ENCODE data around the gene TMPRSS15.

The TMPRSS15 gene

GRCh38 chr21:18274370-18274769 is 129.2 kb downstream of the TMPRSS15 start:
- H3K27me3 ChIP-seq (ENCODE audit: control insufficient read depth in 1 of 2, insufficient read depth in 1 of 2, low read length in 2 of 2) = no peaks in the 10 kb centered on the region

GRCh38 chr21:18273400-18273799 is 130.2 kb downstream of the TMPRSS15 start:
- Histone ChIP-seq H2BK5ac (ENCODE audit: low read depth, low read length, poor library complexity, severe bottlenecking) (no peak overlapping the region), H2BK12ac (ENCODE audit: low read length in 2 of 2) (no peak overlapping the region), H2AK5ac (ENCODE audit: low read length, severe bottlenecking) (no peak overlapping the region), H3K23ac (ENCODE audit: low read length in 2 of 2) (no peak overlapping the region), H3K27me3 (ENCODE audit: control insufficient read depth in 1 of 2, insufficient read depth in 1 of 2, low read length in 2 of 2) (no peaks in the 10 kb centered on the region), H3K27ac (ENCODE audit: low read length, poor library complexity, severe bottlenecking) (no peak overlapping the region), H3K18ac (ENCODE audit: low read depth in 1 of 2, low read length in 2 of 2) (no peak overlapping the region), H4K8ac (ENCODE audit: low read length) (no peak overlapping the region), H2BK120ac (ENCODE audit: low read depth, low read length) (no peak overlapping the region), H3K4me2 (ENCODE audit: low read length, poor library complexity, severe bottlenecking) (no peak overlapping the region), H3K9me3 (ENCODE audit: control insufficient read depth, low read length) (no peaks in the 10 kb centered on the region), H2BK15ac (ENCODE audit: low read depth, poor library complexity, severe bottlenecking) (no peak overlapping the region), H3K36me3 (ENCODE audit: control insufficient read depth in 1 of 2, insufficient read depth in 2 of 2, low read depth in 1 of 2, low read length in 2 of 2) (no peaks in the 10 kb centered on the region), H2AFZ (ENCODE audit: low read depth, low read length) (no peak overlapping the region), H3K4me3 (ENCODE audit: insufficient read depth in 1 of 2, low read depth in 1 of 2, low read length in 2 of 2) (no peak overlapping the region), H3K4me1 (ENCODE audit: control insufficient read depth, insufficient read depth, low read depth, low read length) (no peaks in the 10 kb centered on the region), H3K79me1 (replicated peaks; ENCODE audit: low read length, poor library complexity, severe bottlenecking) (no peaks in the 10 kb centered on the region), H4K91ac (ENCODE audit: low read length) (no peak overlapping the region), H3K9ac (ENCODE audit: low read length) (no peak overlapping the region), H3K4ac (ENCODE audit: low read depth in 1 of 2, low read length in 2 of 2) (no peak overlapping the region), H3K14ac (ENCODE audit: low read length in 2 of 2) (no peak overlapping the region)
- no peak for DNase-seq
- 95% methylated on average over 3 of the region's 4 CpGs for WGBS

More at GRCh38 chr21:18274370-18274769, 129.2 kb downstream of the TMPRSS15 start:
- Histone ChIP-seq H3K18ac (ENCODE audit: low read depth in 1 of 2, low read length in 2 of 2) (no peak overlapping the region), H3K79me1 (replicated peaks; ENCODE audit: low read length, poor library complexity, severe bottlenecking) (no peaks in the 10 kb centered on the region), H2AK5ac (ENCODE audit: low read length, severe bottlenecking) (no peak overlapping the region), H4K91ac (ENCODE audit: low read length) (no peak overlapping the region), H2BK12ac (ENCODE audit: low read length in 2 of 2) (no peak overlapping the region), H2AFZ (ENCODE audit: low read depth, low read length) (no peak overlapping the region), H2BK15ac (ENCODE audit: low read depth, poor library complexity, severe bottlenecking) (no peak overlapping the region), H3K4me2 (ENCODE audit: low read length, poor library complexity, severe bottlenecking) (no peak overlapping the region), H3K27ac (ENCODE audit: low read length, poor library complexity, severe bottlenecking) (no peak overlapping the region), H3K4me1 (ENCODE audit: control insufficient read depth, insufficient read depth, low read depth, low read length) (no peaks in the 10 kb centered on the region), H3K9me3 (ENCODE audit: control insufficient read depth, low read length) (no peaks in the 10 kb centered on the region), H3K23ac (ENCODE audit: low read length in 2 of 2) (no peak overlapping the region), H4K8ac (ENCODE audit: low read length) (no peak overlapping the region), H3K36me3 (ENCODE audit: control insufficient read depth in 1 of 2, insufficient read depth in 2 of 2, low read depth in 1 of 2, low read length in 2 of 2) (no peaks in the 10 kb centered on the region), H2BK5ac (ENCODE audit: low read depth, low read length, poor library complexity, severe bottlenecking) (no peak overlapping the region), H3K9ac (ENCODE audit: low read length) (no peak overlapping the region), H2BK120ac (ENCODE audit: low read depth, low read length) (no peak overlapping the region), H3K4ac (ENCODE audit: low read depth in 1 of 2, low read length in 2 of 2) (no peak overlapping the region), H3K14ac (ENCODE audit: low read length in 2 of 2) (no peak overlapping the region), H3K4me3 (ENCODE audit: insufficient read depth in 1 of 2, low read depth in 1 of 2, low read length in 2 of 2) (no peak overlapping the region)
- DNase-seq = no peak
- 88% methylated on average over 3 of the region's 5 CpGs for WGBS

- no peaks in the 10 kb centered on the region for H3K36me3 ChIP-seq (ENCODE audit: control insufficient read depth in 1 of 2, insufficient read depth in 2 of 2, low read depth in 1 of 2, low read length in 2 of 2)
- H2BK15ac ChIP-seq (ENCODE audit: low read depth, poor library complexity, severe bottlenecking) = no peak overlapping the region
- no peak overlapping the region for H3K4ac ChIP-seq (ENCODE audit: low read depth in 1 of 2, low read length in 2 of 2)
- WGBS = 91% methylated on average over 6 of the region's 7 CpGs
- no peak overlapping the region for H2AK5ac ChIP-seq (ENCODE audit: low read length, severe bottlenecking)
- H3K4me1 ChIP-seq (ENCODE audit: control insufficient read depth, insufficient read depth, low read depth, low read length) = no peaks in the 10 kb centered on the region
- no peak overlapping the region for H2BK5ac ChIP-seq (ENCODE audit: low read depth, low read length, poor library complexity, severe bottlenecking)
- no peak overlapping the region for H3K23ac ChIP-seq (ENCODE audit: low read length in 2 of 2)
- no peak overlapping the region for H2BK12ac ChIP-seq (ENCODE audit: low read length in 2 of 2)
- no peak overlapping the region for H3K14ac ChIP-seq (ENCODE audit: low read length in 2 of 2)
- no peak overlapping the region for H3K4me3 ChIP-seq (ENCODE audit: insufficient read depth in 1 of 2, low read depth in 1 of 2, low read length in 2 of 2)
- H3K27ac ChIP-seq (ENCODE audit: low read length, poor library complexity, severe bottlenecking) = no peak overlapping the region
- no peak overlapping the region for H3K4me2 ChIP-seq (ENCODE audit: low read length, poor library complexity, severe bottlenecking)
- H3K9me3 ChIP-seq (ENCODE audit: control insufficient read depth, low read length) = no peaks in the 10 kb centered on the region
- no peak overlapping the region for H2AFZ ChIP-seq (ENCODE audit: low read depth, low read length)
- DNase-seq = no peak
- H4K91ac ChIP-seq (ENCODE audit: low read length) = no peak overlapping the region
- no peaks in the 10 kb centered on the region for H3K27me3 ChIP-seq (ENCODE audit: control insufficient read depth in 1 of 2, insufficient read depth in 1 of 2, low read length in 2 of 2)
- H3K9ac ChIP-seq (ENCODE audit: low read length) = no peak overlapping the region
- no peak overlapping the region for H3K18ac ChIP-seq (ENCODE audit: low read depth in 1 of 2, low read length in 2 of 2)
- no peak overlapping the region for H2BK120ac ChIP-seq (ENCODE audit: low read depth, low read length)
- no peaks in the 10 kb centered on the region for H3K79me1 ChIP-seq (replicated peaks; ENCODE audit: low read length, poor library complexity, severe bottlenecking)
- H4K8ac ChIP-seq (ENCODE audit: low read length) = no peak overlapping the region
Observed at GRCh38 chr21:18269856-18270255, 133.7 kb downstream of the TMPRSS15 start.

- Histone ChIP-seq H3K4ac (ENCODE audit: low read depth in 1 of 2, low read length in 2 of 2) (no peak overlapping the region), H2BK15ac (ENCODE audit: low read depth, poor library complexity, severe bottlenecking) (no peak overlapping the region), H2AK5ac (ENCODE audit: low read length, severe bottlenecking) (no peak overlapping the region), H2BK120ac (ENCODE audit: low read depth, low read length) (no peak overlapping the region), H2BK12ac (ENCODE audit: low read length in 2 of 2) (no peak overlapping the region), H3K9ac (ENCODE audit: low read length) (no peak overlapping the region), H3K27ac (ENCODE audit: low read length, poor library complexity, severe bottlenecking) (no peak overlapping the region), H4K8ac (ENCODE audit: low read length) (no peak overlapping the region), H3K18ac (ENCODE audit: low read depth in 1 of 2, low read length in 2 of 2) (no peak overlapping the region), H3K36me3 (ENCODE audit: control insufficient read depth in 1 of 2, insufficient read depth in 2 of 2, low read depth in 1 of 2, low read length in 2 of 2) (no peaks in the 10 kb centered on the region), H3K9me3 (ENCODE audit: control insufficient read depth, low read length) (no peaks in the 10 kb centered on the region), H3K79me1 (replicated peaks; ENCODE audit: low read length, poor library complexity, severe bottlenecking) (no peaks in the 10 kb centered on the region), H3K23ac (ENCODE audit: low read length in 2 of 2) (no peak overlapping the region), H3K4me3 (ENCODE audit: insufficient read depth in 1 of 2, low read depth in 1 of 2, low read length in 2 of 2) (no peak overlapping the region), H3K4me1 (ENCODE audit: control insufficient read depth, insufficient read depth, low read depth, low read length) (no peaks in the 10 kb centered on the region), H3K4me2 (ENCODE audit: low read length, poor library complexity, severe bottlenecking) (no peak overlapping the region), H2BK5ac (ENCODE audit: low read depth, low read length, poor library complexity, severe bottlenecking) (no peak overlapping the region), H4K91ac (ENCODE audit: low read length) (no peak overlapping the region), H3K14ac (ENCODE audit: low read length in 2 of 2) (no peak overlapping the region), H2AFZ (ENCODE audit: low read depth, low read length) (no peak overlapping the region), H3K27me3 (ENCODE audit: control insufficient read depth in 1 of 2, insufficient read depth in 1 of 2, low read length in 2 of 2) (no peaks in the 10 kb centered on the region)
- no CpG with 5 or more reads among the region's 1 CpG for WGBS
- DNase-seq = no peak
Observed at GRCh38 chr21:18268906-18269305, 134.7 kb downstream of the TMPRSS15 start.
